Glutamatergic neuron (in vitro differentiated cells): ENCODE data around the gene GMDS. TPM values are rescaled to one million over a fixed set of nuclear protein-coding genes. Genes with fewer than 3 reads are reported as not detected.

Experiments used
- DNase-seq: peaks from one replicate; pipeline ENCODE4 v3.0.0; 2022
- H3K27ac Mint-ChIP-seq: one replicate; pipeline ENCODE4 v1.8.0; 2020; ENCODE audit warnings: mild to moderate bottlenecking, mixed read lengths, inconsistent platforms; ENCODE audit not compliant: unreplicated experiment
- H3K27me3 Mint-ChIP-seq: one replicate; pipeline ENCODE4 v1.8.0; 2020; ENCODE audit warnings: mild to moderate bottlenecking, moderate library complexity, mixed read lengths, inconsistent platforms; ENCODE audit not compliant: unreplicated experiment
- H3K36me3 Mint-ChIP-seq: one replicate; pipeline ENCODE4 v1.8.0; 2020; ENCODE audit warnings: mild to moderate bottlenecking, mixed read lengths, inconsistent platforms; ENCODE audit not compliant: unreplicated experiment
- H3K4me1 Mint-ChIP-seq: one replicate; pipeline ENCODE4 v1.8.0; 2020; ENCODE audit warnings: mild to moderate bottlenecking, low read depth, mixed read lengths, inconsistent platforms; ENCODE audit not compliant: unreplicated experiment
- H3K4me3 Mint-ChIP-seq: one replicate; pipeline ENCODE4 v1.8.0; 2020; ENCODE audit warnings: mild to moderate bottlenecking, mixed read lengths, inconsistent platforms; ENCODE audit not compliant: unreplicated experiment
- H3K9me3 Mint-ChIP-seq: one replicate; pipeline ENCODE4 v1.8.0; 2020; ENCODE audit warnings: mild to moderate bottlenecking, moderate library complexity, mixed read lengths, inconsistent platforms; ENCODE audit not compliant: unreplicated experiment
- total RNA-seq: library from RNA; stranded (reverse); fragmentation: NEBNext Ultra II Directional; extraction: Animal tissue kit (Norgen Biotek cat#: 25700); gene quantifications from one replicate; pipeline ENCODE4 v1.2.1, GENCODE V29; 2021; ENCODE audit not compliant: unreplicated experiment
- TF ChIP-seq, protein P1 (sequence below): fragments of 200-600 bp; sonication (generic); IDR thresholded peaks from one replicate; pipeline ENCODE4 v1.5.0; 2021; ENCODE audit not compliant: partially characterized antibody, unreplicated experiment

The GMDS gene
- total RNA-seq, 1 donor from 2014 or later, result 8.9 TPM

DNA sequence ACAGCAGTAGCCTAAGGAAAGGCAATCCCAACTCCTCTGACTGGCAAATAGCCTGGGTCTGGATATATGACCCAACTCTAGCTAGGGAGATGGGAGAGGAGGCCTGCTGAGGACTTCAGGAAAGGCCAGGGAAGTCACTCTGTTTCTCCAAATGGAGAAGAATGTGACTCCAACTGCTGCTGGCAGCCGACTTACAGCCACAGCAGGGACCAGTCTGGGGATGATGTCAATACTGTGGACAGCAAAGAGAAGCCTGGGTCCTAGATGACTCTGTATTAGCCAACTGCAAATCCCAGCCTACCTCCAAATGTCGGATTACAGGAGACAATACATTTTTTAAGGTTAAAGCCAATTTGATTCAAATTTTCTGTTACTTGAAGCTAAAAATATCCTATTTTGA, 403.1 kb downstream of the GMDS start:
- no peaks in the 10 kb centered on the region for H3K27me3 Mint-ChIP-seq
- no peaks in the 10 kb centered on the region for H3K36me3 Mint-ChIP-seq
- H3K4me1 Mint-ChIP-seq, result peaks cover 7% of the 10 kb centered on the region
- H3K9me3 Mint-ChIP-seq, result peaks cover 1% of the 10 kb centered on the region
- H3K27ac Mint-ChIP-seq, result no peak overlapping the region
- no peak for DNase-seq
- TF ChIP-seq, protein P1, sequence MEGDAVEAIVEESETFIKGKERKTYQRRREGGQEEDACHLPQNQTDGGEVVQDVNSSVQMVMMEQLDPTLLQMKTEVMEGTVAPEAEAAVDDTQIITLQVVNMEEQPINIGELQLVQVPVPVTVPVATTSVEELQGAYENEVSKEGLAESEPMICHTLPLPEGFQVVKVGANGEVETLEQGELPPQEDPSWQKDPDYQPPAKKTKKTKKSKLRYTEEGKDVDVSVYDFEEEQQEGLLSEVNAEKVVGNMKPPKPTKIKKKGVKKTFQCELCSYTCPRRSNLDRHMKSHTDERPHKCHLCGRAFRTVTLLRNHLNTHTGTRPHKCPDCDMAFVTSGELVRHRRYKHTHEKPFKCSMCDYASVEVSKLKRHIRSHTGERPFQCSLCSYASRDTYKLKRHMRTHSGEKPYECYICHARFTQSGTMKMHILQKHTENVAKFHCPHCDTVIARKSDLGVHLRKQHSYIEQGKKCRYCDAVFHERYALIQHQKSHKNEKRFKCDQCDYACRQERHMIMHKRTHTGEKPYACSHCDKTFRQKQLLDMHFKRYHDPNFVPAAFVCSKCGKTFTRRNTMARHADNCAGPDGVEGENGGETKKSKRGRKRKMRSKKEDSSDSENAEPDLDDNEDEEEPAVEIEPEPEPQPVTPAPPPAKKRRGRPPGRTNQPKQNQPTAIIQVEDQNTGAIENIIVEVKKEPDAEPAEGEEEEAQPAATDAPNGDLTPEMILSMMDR, result no peak
- H3K4me3 Mint-ChIP-seq, result no peak overlapping the region

DNA sequence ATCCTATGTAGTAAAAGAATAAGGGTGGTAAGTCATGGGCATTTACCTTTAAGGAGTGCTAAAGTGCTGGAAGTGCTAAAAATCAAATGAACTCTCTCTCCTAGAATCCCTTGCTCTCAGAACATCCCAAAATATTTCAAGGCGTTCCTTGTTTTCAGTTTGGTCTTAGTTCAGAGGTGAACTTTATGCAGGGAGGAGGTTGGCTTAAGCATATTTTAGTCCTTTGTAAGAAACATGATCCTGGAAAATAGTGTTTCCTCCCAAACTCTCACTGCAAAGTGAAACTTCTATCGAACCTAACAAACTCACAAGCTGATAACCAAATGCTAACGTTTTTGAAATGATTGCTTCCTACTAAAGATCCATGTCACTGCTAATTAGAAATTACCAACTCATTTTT, 404.3 kb downstream of the GMDS start:
- Mint-ChIP-seq H3K27me3 (no peaks in the 10 kb centered on the region), H3K36me3 (no peaks in the 10 kb centered on the region), H3K27ac (no peak overlapping the region), H3K9me3 (peaks cover 1% of the 10 kb centered on the region), H3K4me3 (no peak overlapping the region), H3K4me1 (peaks cover 8% of the 10 kb centered on the region)
- TF ChIP-seq, protein P1, result no peak
- no peak for DNase-seq

DNA sequence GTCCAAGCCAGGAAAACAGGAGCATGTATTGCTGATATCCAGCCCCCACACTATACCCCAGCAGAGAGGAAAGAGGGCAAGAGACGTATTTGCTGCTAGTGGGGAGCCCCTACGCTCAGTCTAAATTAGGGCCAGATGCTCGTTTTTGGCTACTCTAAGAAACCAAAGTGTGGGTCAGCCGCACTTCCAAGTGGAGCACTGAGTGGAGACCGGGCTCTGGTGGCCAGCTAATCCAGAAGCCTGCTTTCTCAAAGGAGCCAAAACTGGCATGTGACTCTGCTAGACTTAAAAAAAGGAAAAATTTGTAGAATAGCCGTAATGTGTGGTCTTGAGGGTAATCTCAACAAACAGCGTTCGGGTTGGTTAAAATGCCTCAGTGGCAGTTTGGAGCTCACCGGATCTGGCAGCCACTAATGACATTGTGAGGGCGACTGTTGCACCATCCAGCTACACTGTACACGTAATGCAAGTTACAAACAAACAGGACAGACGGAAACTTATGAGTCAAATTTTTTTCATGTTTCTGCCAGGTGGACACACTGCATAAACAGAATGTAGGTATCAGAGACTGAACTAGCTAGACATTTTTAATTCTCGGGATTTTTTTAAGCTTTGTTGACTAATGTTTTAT, 404.8 kb downstream of the GMDS start:
- Mint-ChIP-seq H3K27ac (no peak overlapping the region), H3K4me3 (no peak overlapping the region)

DNA sequence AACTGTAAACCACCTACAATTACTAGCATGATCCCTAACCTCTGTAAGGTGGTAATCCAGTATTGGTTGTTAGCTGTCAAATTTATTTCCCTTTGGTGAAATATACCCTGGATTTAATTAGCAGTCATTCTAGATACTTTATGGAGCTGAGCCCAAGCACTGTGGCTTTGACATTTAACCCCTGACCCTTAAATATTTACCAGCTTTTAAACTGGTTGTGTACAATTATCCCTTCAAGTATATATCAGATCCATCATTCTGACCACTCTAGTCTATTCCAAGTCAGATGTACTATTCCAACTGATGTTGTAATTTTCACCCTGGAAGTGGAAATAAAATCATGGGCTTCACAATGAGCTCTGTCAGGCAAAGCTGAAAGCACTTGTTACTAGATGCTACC, 406.0 kb downstream of the GMDS start:
- H3K27ac Mint-ChIP-seq, result no peak overlapping the region
- H3K36me3 Mint-ChIP-seq, result no peaks in the 10 kb centered on the region
- peaks cover under 1% of the 10 kb centered on the region for H3K9me3 Mint-ChIP-seq

More for the DNA sequence above, 404.8 kb downstream of the GMDS start:
- Mint-ChIP-seq H3K4me1 (peaks cover 8% of the 10 kb centered on the region), H3K9me3 (no peaks in the 10 kb centered on the region), H3K36me3 (no peaks in the 10 kb centered on the region), H3K27me3 (no peaks in the 10 kb centered on the region)
- TF ChIP-seq, protein P1, result no peak
- no peak for DNase-seq

DNA sequence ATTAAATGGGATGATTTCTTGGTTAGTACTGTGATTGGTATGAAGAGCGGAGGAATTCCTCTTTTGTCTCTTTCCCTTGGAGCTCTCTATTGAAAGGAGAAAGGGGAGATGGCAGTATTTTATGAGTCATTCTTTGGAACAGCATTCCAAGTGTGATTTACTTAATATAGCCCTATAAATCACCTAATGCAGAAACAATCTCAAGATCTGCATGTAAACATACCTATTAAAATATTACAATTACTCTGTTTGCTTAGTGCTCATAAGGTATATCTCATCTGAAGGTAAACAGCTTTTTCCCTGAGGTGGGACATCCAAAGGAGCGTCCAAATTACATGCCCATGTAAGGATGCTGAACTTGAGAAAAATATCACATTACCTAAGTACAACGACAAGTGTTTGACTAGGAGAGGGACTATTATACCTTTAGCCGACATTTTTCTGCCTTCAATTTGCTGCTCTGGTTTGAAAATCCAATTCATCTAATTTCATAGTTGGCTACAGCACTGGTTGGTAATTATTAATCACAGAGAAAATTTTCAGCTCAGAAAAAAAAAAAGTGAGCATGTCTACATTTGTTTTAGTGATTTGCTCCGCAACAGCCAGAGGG, 406.7 kb downstream of the GMDS start:
- peaks cover 14% of the 10 kb centered on the region for H3K4me1 Mint-ChIP-seq
- DNase-seq, result no peak
- no peaks in the 10 kb centered on the region for H3K36me3 Mint-ChIP-seq
- no peak overlapping the region for H3K27ac Mint-ChIP-seq
- TF ChIP-seq, protein P1, result no peak
- no peak overlapping the region for H3K4me3 Mint-ChIP-seq
- peaks cover 3% of the 10 kb centered on the region for H3K9me3 Mint-ChIP-seq
- H3K27me3 Mint-ChIP-seq, result no peaks in the 10 kb centered on the region

More for the DNA sequence above, 406.0 kb downstream of the GMDS start:
- no peak for DNase-seq
- Mint-ChIP-seq H3K4me3 (no peak overlapping the region), H3K27me3 (no peaks in the 10 kb centered on the region), H3K4me1 (peaks cover 12% of the 10 kb centered on the region)
- TF ChIP-seq, protein P1, result no peak
